ENCODE measurements around the gene BTBD6.
"Not testable (repeated sequence)": the region's sequence is repeated elsewhere in the genome, so short reads cannot be mapped to it uniquely, and the experiment has no call there.

Gene BTBD6

DNA sequence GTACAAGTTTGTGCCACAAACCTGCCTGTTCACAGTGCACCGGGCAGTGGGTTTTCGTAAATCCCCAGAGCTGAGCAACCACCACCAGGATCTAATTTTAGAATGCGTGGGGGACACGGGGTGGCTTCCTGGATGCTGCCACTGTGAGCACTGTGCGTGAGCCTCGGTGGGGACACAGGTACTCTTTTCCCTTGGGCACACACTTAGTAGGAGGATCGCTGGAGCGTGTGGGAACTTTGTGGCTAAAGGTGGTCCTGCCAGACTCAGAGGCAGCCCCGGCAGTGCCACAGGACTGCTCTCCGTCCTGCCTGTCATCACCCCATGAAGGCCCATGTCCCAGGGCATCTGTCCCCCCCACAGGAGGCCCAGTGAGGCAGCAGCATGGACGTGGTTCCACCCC is 21.1 kb downstream of the BTBD6 start:
- DNase-seq (ENCODE audit: low read depth), result no peak

DNA sequence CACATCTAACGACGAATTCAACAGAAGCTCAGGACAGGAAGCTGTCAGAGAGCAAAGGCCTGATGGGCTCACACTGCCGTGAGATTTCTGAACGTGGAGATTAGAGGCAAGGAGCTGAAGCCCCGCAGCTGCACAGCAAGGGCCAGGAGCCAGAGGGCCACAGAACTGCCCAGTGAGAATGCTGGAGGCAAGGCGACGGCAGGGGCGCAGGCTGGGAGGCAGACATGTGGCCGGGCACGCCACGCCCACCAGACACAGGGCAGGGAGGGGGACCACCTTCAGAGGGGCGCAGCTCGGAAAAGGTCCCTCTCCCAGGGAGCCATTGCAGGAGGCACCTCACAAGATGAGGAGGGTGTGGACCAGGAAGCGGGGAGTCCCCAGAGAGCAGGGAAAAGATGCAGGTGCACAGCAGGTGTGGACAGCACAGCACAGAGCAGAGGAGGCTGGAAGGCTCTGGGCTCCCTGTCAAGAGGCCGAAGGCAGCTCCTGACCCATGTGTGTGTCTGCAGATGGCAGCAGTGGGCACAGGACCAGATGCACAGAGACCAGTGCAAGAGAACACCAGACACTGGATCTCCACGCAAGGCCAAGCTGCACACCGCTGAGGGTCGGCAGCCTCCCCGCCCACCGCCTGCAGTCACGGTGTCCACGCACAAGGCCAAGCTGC is 23.0 kb downstream of the BTBD6 start:
- no peak for DNase-seq (ENCODE audit: low read depth)

DNA sequence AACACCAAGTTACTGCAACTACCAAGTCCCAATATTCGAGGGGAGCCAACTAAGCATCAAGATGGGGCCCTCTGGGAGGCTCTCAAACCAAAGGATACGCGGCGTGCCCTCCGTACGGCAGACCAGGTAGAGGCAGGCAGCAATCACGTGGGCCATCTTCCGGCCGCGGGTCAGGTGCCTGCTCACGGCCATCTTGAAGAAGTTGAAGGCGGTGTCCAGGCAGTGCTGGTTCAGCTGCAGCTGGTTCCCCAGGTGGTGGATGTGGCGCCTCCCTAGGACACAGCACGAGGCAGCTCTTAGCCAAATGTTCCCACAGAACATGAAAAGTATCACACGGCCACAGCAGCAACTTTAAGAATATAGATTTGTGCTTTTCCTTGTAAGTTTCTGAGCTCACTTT is 24.3 kb downstream of the BTBD6 start:
- DNase-seq (ENCODE audit: low read depth), result no peak

GRCh38 chr14:105273062-105273461 is 24.7 kb downstream of the BTBD6 start:
- DNase-seq (ENCODE audit: low read depth), result no peak

DNA sequence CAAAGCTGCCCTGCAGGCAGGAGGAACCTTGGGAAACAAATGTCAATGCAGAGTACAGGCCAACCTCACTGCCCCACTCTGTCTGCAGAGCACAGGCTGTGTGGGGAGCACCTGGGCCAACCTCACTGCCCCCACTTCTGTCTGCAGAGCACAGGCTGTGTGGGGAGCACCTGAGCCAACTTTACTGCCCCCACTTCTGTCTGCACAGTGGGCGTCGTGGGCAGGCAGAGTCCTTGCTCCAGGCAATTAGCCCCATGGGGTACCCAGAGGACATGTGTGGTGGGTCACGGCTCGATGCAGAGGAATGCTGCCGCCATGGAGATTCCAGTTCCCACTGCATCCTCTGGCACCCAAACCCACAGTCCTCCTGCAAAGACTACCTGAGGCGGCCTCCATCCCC is 26.3 kb downstream of the BTBD6 start:
- no peak for DNase-seq (ENCODE audit: low read depth)

DNA sequence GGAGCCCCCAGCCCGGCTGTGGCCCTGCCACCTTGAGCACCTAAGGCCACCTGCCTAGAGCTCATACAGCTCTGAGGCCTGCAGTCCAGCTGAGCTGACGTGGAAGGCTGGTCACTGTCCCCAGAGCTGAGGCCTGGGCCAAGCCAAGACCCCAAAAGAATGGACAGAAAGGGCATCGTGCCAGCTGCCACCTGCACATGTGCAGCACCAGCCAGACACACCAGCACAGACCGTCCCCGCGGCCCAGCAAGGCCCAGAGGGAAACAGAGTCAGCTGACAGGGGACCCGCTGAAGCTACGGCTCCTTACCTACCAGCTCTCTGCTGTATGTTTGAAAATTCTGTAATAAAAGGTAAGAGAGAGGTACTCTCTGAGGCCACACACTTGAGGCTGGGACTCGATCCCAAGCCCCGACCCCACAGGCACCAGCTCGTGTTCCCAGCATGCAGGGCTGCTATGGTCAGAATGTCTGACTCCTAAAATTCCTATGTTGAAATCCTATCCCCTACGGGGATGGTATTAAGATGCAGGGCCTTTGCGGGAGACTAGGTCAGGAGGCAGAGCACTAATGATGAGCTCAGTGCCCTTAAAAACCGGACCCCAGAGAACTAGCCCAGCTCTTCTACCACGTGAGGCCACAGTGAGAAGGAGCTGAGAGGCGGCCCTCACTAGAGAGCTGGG is 27.1 kb downstream of the BTBD6 start:
- DNase-seq (ENCODE audit: low read depth), result no peak

- not testable (repeated sequence) for DNase-seq (ENCODE audit: low read depth)
Measured at GRCh38 chr14:105277448-105277847, 29.1 kb downstream of the BTBD6 start.

DNA sequence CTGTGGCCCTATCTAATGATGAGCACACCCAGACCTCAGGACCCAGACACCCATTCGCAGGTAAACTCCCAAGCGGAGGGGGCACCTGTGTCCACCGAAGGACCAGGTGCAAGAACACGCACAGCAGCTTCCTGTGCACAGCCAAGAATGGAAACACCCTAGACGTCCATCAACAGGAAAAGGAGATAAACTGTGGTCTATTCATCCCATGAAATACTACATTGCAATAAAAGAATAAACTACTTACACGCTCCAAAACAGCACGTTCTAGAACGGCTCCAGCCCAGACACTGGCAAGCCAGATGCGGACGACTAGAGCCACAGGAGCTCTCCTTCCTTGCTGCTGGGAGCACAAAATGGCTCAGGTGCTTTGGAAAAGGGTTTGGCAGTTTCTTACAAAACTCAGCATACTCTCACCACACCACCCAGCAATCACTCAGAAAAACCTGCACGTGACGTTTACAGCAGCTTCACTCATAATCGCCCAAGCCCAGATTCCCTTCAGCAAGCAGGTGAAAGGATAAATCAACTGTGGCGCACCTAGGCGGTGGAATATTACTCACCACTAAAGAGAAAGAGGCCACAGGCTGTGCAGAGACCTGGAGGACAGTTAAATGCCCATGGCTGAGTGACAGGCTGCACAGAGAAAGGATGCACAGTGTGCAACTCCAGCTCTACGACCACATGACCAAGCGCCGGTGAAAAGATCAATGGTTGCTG is 31.5 kb downstream of the BTBD6 start:
- DNase-seq (ENCODE audit: low read depth), result no peak

DNA sequence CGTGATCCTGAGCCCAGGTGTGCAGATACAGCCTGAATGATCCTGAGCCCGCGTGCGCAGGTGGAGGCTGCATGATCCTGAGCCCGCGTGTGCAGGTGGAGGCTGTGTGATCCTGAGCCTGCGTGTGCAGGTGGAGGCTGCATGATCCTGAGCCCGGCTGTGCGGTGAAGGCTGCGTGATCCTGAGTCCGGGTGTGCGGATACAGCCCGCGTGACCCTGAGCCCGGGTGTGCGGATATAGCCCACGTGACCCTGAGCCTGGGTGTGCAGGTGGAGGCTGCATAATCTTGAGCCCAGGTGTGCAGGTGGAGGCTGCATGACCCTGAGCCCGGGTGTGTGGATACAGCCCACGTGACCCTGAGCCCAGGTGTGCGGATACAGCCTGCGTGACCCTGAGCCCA is 32.2 kb downstream of the BTBD6 start:
- no peak for DNase-seq (ENCODE audit: low read depth)

GRCh38 chr14:105281371-105282097 is 33.2 kb downstream of the BTBD6 start:
- DNase-seq (ENCODE audit: low read depth), result no peak

GRCh38 chr14:105282098-105282725 is 33.9 kb downstream of the BTBD6 start:
- DNase-seq (ENCODE audit: low read depth), result no peak

GRCh38 chr14:105283028-105283427 is 34.7 kb downstream of the BTBD6 start:
- no peak for DNase-seq (ENCODE audit: low read depth)

DNA sequence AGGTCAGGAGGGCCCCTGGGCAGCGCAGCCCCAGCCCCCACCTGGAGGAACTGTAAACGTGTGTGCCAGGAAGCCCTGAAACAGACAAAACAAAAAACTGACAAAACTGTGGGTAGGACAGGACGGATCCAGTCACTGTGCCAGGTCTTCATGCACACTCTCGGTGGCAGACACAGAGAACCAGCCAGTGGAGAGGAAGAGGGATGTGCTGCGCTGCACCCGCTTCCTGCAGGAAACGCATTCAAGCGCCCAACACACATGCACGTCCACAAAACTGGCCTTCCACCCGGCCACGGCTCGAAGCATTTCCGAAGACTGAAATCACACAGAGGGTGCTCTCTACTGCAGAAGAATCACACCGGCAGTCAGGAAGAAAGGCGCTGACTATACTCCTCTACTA is 35.6 kb downstream of the BTBD6 start:
- DNase-seq (ENCODE audit: low read depth), result no peak

GRCh38 chr14:105285174-105285573 is 36.8 kb downstream of the BTBD6 start:
- no peak for DNase-seq (ENCODE audit: low read depth)

DNA sequence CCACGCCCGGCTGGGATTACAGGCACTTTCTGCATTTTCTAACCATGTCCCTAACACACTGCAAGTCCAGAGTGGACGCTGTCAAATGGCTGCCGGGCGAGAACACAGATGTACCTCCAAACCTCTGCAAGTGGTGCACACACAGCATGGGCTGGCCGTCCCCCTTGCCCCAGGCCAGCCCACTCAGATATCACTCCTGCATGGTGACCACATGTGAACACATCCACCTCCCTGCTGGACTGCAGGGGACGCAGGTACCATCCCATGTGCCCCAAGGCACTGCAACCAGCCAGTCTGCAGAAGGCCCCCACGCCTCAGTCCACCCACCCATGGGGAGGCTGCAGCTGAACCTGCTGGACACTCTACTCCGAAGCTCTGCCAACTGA is 38.4 kb downstream of the BTBD6 start:
- no peak for DNase-seq (ENCODE audit: low read depth)

- DNase-seq (ENCODE audit: low read depth), result no peak
Measured at GRCh38 chr14:105287249-105288102, 39.1 kb downstream of the BTBD6 start.

GRCh38 chr14:105288936-105289335 is 40.6 kb downstream of the BTBD6 start:
- DNase-seq (ENCODE audit: low read depth), result not testable (repeated sequence)

DNA sequence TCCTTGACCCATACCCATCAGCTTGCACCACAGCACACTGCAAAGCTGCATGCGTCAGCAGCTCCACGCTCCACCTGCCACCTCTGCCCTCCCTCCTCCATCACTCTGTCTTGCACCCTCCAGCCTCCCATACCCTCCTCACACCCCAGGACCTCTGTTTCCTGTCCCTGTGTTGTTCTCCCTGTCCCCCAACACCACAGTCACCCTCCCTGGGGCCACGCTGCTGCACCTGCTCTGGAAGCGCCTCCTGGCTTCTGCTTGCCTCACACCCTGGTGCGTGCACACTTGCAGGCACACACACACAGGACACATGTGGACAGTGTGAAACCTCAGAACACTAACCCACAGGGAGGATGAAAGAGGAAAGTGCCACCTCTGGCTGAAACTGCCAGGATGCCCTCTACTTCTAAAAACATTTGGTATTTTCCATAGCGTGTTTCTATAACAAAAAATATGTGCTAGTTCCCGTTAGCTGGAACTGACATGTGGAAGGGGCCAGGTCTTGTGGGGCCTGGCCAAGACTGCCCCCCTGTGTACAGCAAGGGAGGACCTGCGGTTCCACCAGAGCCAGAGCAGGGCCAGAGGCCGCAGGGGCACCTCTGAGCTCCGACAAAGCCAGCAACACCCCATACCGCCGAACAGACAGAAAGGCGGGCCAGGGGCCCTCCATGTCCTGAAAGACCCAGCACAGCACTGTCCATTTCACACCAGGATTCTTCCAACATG is 42.5 kb downstream of the BTBD6 start:
- DNase-seq (ENCODE audit: low read depth), result no peak

DNA sequence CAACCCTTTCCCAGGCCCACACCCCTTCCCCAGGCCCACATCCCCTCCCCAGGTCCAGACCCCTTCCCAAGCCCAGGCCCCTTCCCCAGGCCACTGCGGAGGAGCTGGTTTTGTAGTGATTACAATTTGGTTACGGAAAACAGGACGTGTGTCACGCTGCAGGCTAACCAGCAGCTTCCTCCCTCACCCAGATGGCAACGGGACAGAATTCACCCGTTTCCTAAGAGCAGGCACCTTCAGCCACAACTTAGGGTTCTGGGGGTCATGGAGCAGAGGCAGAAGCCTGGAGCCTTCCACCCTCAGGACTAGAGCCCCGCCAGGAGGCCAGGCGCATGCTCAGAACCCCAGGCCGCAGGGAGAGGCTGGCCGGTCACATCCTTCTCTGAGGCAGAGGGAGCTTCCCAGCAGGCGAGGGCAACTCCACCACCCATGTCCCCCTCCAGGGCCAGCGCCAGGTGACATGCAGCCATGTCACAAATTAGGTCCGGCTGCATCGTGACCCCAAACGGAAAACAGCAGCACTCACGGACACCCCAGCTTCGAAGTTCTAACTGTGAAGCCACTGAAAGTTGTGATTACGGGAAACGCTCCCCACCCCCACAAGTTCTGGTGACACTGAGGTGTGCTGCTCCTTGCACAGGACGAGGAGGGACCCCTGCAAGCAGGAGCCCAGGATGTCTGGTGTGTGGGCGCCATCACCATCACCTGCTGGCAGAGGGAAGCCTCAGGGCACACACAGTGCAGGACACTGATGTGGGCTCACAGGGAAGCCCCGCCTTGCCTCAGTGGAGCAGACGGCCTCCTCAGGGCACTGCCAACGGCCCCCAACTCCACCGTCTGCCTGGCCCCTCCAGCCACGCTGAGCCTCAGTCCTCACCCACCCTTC is 44.7 kb downstream of the BTBD6 start:
- DNase-seq (ENCODE audit: low read depth), result no peak
